OCI-LY7 (cell line): ENCODE measurements around the gene SUPT3H.

Experiments used
- CTCF ChIP-seq: fragments of 200-600 bp; sonication (generic); conservative IDR thresholded peaks from 2 replicates; pipeline ENCODE4 v1.5.1; 2014; ENCODE audit warnings: mild to moderate bottlenecking, antibody characterized with exemption, low read length, moderate library complexity, mixed read lengths
- EZH2phosphoT487 ChIP-seq: fragments of 200-600 bp; sonication (generic); IDR thresholded peaks from 2 replicates; pipeline ENCODE4 v1.6.1; 2018; ENCODE audit warnings: low read depth, borderline replicate concordance, mild to moderate bottlenecking, mixed run types, antibody characterized with exemption, low read length, moderate library complexity, mixed read lengths

- TF ChIP-seq CTCF = no peak
- TF ChIP-seq EZH2phosphoT487 = no peak
These were observed 229.5 kb downstream of the SUPT3H start for GRCh38 chr6:45148278-45148677.
